HepG2 (cell line): ENCODE data around the gene HIBADH. TPM values are rescaled to one million over a fixed set of nuclear protein-coding genes. Genes with fewer than 3 reads are reported as not detected.

ENCODE experiments used
- GATAD2A ChIP-seq: IDR thresholded peaks from 2 replicates; pipeline ENCODE4 v1.6.1; 2016
- HDAC1 ChIP-seq: sonication (generic); formaldehyde crosslinking; IDR thresholded peaks from 2 replicates; pipeline ENCODE4 v1.5.1; 2020; ENCODE audit warnings: mild to moderate bottlenecking, missing genetic modification reagents
- KDM2A ChIP-seq: sonication (generic); formaldehyde crosslinking; IDR thresholded peaks from 2 replicates; pipeline ENCODE4 v1.4.0; 2020; ENCODE audit warnings: low read depth, missing genetic modification reagents, borderline replicate concordance
- MYC ChIP-seq: sonication (generic); formaldehyde crosslinking; IDR thresholded peaks from 2 replicates; pipeline ENCODE4 v1.9.0; 2021; ENCODE audit warnings: missing genetic modification reagents, borderline replicate concordance
- PATZ1 ChIP-seq: sonication (generic); formaldehyde crosslinking; IDR thresholded peaks from 2 replicates; pipeline ENCODE4 v1.4.0; 2020; ENCODE audit warnings: missing genetic modification reagents
- PHF5A ChIP-seq: IDR thresholded peaks from one replicate; pipeline ENCODE4 v1.6.1; 2018; ENCODE audit warnings: low read depth, missing genetic modification reagents; ENCODE audit not compliant: unreplicated experiment
- PRDM10 ChIP-seq: sonication (generic); formaldehyde crosslinking; IDR thresholded peaks from 2 replicates; pipeline ENCODE4 v1.4.0; 2020; ENCODE audit warnings: low read depth, missing genetic modification reagents
- RAD21 ChIP-seq: fragments of 450-650 bp; formaldehyde crosslinking; IDR thresholded peaks from 2 replicates; pipeline ENCODE4 v1.5.0; 2020; ENCODE audit warnings: mild to moderate bottlenecking
- RFX5 ChIP-seq: IDR thresholded peaks from 2 replicates; pipeline ENCODE4 v1.6.1; 2011; ENCODE audit warnings: low read depth, low read length, improper control_type of control experiment
- SCMH1 ChIP-seq: sonication (generic); formaldehyde crosslinking; IDR thresholded peaks from 2 replicates; pipeline ENCODE4 v1.9.0; 2021; ENCODE audit warnings: missing genetic modification reagents, mild to moderate bottlenecking, borderline replicate concordance
- SNAPC4 ChIP-seq: sonication (generic); formaldehyde crosslinking; IDR thresholded peaks from 2 replicates; pipeline ENCODE4 v1.4.0; 2020; ENCODE audit warnings: mild to moderate bottlenecking, missing genetic modification reagents
- ZC3H4 ChIP-seq: sonication (generic); formaldehyde crosslinking; IDR thresholded peaks from 2 replicates; pipeline ENCODE4 v1.4.0; 2020; ENCODE audit warnings: missing genetic modification reagents, borderline replicate concordance
- ZNF34 ChIP-seq: sonication (generic); formaldehyde crosslinking; IDR thresholded peaks from 2 replicates; pipeline ENCODE4 v1.4.0; 2020; ENCODE audit warnings: mild to moderate bottlenecking, missing genetic modification reagents, borderline replicate concordance
- ZNF589 ChIP-seq: sonication (generic); formaldehyde crosslinking; conservative IDR thresholded peaks from 2 replicates; pipeline ENCODE4 v1.8.0; 2022; ENCODE audit warnings: mild to moderate bottlenecking, moderate library complexity, missing genetic modification reagents
- ZNF704 ChIP-seq: sonication (generic); formaldehyde crosslinking; IDR thresholded peaks from 2 replicates; pipeline ENCODE4 v1.8.1; 2023; ENCODE audit warnings: mild to moderate bottlenecking, inconsistent platforms, moderate library complexity, missing genetic modification reagents, borderline replicate concordance
- ZNF75D ChIP-seq: sonication (generic); formaldehyde crosslinking; IDR thresholded peaks from 2 replicates; pipeline ENCODE4 v1.8.1; 2023; ENCODE audit warnings: missing genetic modification reagents, mild to moderate bottlenecking, borderline replicate concordance
- polyA plus RNA-seq, 8 experiments: library from polyadenylated mRNA; depleted of rRNA in 3 of 8; stranded (reverse) in 7 of 8; unstranded in 1 of 8; fragments of >200 nt; fragmentation: Illumina TruSeq in 4 of 8; extraction: Trizol in 4 of 8; gene quantifications; 2 replicates each; pipeline versions ENCODE4 v1.2.1 to v1.2.3, GENCODE V29; 2011 to 2016; ENCODE audit warnings: low read depth in 4 of 8, missing spikeins in 1 of 8, mixed read lengths in 1 of 8; ENCODE audit not compliant: insufficient read depth in 1 of 8
- total RNA-seq, 5 experiments: library from RNA; depleted of rRNA; stranded (reverse); fragments of >200 nt; fragmentation: Illumina TruSeq; extraction: Trizol; gene quantifications; 2 replicates each; pipeline ENCODE4 v1.2.3, GENCODE V29; 2016; ENCODE audit warnings: low read depth in 1 of 5

The HIBADH gene
- total and polyA plus RNA-seq, 2 of the 13 experiments (the other 11 are each of a cell fraction or from before 2014, with no cell fraction given), result 49.9 to 59.5 TPM

- TF ChIP-seq SNAPC4 (CRISPR knock-in tag), result no peak
- TF ChIP-seq RFX5, result no peak
- no peak for TF ChIP-seq KDM2A (CRISPR knock-in tag)
- TF ChIP-seq HDAC1 (CRISPR knock-in tag), result no peak
- TF ChIP-seq ZNF589, result no peak
- TF ChIP-seq RAD21 (CRISPR knock-in tag), result peak; percentile 76
- no peak for TF ChIP-seq ZC3H4
- TF ChIP-seq MYC, result no peak
- 0 out of 2 replicates have a peak, but pooled peaks have one; percentile 24 for TF ChIP-seq GATAD2A (CRISPR knock-in tag)
- TF ChIP-seq ZNF704 (CRISPR knock-in tag), result no peak
- TF ChIP-seq PATZ1 (CRISPR knock-in tag), result peak; percentile 66
- TF ChIP-seq PRDM10, result no peak
- TF ChIP-seq ZNF34 (CRISPR knock-in tag), result no peak
- no peak for TF ChIP-seq PHF5A
- no peak for TF ChIP-seq SCMH1 (CRISPR knock-in tag)
- TF ChIP-seq ZNF75D, result no peak
Measured at GRCh38 chr7:27689591-27690164, 27.0 kb upstream of the HIBADH start (continued).
